GM18526 (cell line): ENCODE data around the gene ABHD2.

Experiments
- POLR2A ChIP-seq: IDR thresholded peaks from 3 replicates; pipeline ENCODE4 v1.6.1; 2011; ENCODE audit not compliant: insufficient read length; ENCODE audit errors: extremely low read depth

Gene ABHD2

DNA sequence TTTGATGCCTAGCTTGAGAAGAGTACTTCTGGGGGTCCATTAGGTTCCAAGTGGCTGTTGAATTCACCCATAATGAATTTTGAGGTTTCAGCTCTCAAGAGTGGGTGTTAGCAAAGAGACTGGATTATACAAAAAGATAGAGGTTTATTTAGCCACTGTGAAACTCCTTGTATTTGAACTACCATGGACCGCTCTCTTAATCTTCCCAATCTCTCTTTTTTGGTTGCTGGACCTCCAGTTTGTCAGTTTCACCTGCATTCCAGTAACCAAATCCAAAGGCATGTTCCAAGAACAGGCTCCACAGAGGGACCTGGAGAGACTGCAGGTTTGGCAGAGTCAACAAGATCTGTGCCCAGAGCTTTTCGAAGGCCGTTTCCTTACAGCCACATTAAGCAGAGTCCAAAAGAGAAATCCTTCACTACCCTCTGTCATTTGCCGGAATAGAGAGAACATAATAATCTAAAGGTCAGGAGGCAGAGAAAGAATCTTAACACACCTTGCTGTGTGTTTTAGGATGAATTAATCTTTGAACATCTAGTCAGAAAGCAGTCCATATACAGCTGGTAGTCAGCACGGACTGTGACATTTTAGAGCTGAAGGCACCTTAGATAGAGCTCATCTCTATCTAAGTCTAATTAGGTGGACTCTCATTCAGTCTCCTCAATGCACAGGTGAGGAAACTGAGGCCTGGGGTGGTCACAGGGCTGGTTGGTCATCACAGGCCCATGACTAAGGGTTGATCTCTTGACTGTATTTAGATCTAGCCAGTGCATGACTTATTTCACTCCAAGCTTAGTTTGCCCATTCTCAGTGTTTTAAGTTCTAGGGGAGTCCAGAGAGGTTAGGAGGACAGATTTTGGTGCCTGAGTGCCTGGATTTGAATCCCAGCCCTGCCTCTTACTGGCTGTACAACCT is 1.3 kb downstream of the ABHD2 start:
- no peak for TF ChIP-seq POLR2A

- TF ChIP-seq POLR2A: peak; percentile 25
Observed at GRCh38 chr15:89090791-89091626, 2.8 kb downstream of the ABHD2 start.

GRCh38 chr15:89091627-89092220 is 3.5 kb downstream of the ABHD2 start:
- no peak for TF ChIP-seq POLR2A

DNA sequence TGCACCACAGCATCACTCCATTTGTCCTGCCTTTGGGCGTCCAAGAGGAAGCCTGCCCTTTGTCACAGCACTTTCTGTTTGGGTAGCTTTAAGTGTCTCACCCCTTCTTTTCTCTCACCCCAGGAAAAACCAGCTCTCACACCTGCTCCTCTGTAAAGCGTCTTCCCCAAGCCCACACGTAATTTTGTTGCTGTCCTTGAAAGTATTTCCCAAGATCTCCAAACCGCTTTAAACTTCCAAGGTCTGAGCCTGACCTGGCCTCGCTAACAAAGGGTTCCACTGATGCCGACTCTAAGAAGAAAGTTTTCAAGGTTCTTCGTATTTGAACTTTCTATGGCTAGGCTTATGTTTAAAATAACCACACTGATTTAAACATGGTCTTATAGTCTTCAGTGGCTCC is 5.3 kb downstream of the ABHD2 start:
- no peak for TF ChIP-seq POLR2A

- TF ChIP-seq POLR2A: no peak
Observed at GRCh38 chr15:89095073-89095472, 6.8 kb downstream of the ABHD2 start.

GRCh38 chr15:89095556-89095955 is 7.3 kb downstream of the ABHD2 start:
- TF ChIP-seq POLR2A: no peak

GRCh38 chr15:89096664-89097063 is 8.4 kb downstream of the ABHD2 start:
- TF ChIP-seq POLR2A: no peak

DNA sequence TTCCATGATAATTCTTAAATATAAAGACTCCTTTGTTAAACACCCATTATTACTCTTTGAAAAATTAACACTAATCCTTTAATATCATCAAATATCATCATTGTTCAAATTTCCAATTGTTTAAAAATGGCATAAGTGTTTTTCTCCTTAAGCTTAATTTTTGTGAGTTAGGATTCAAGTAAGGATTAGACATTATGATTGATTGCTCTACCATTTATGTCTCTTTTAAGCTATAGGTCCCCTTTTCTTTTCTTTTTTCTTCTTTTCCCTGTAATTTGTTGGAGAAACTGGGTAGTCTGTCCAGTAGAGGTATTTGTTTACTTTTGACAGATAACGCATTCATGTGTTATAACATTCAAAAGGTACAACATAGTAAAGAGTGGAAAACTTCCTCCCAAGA is 9.1 kb downstream of the ABHD2 start:
- no peak for TF ChIP-seq POLR2A

DNA sequence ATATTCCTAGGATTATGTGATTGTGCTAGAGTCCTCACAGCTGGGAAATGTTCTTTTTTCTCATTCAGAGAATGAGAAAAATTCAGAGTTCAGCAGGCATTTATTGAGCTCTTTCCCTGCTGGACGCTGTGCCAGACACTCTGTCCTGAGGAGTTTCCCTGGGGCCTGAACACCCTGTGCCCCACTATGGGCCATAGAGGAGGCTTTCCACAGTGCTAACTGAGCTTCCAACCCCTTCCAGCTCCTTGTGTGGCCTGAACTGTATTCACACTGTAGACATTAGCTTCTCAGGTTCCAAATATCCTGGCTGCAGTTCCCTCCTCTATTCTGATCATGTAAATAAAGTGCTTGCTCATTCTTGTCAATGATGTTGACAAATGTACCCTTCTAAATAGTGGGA is 10.0 kb downstream of the ABHD2 start:
- no peak for TF ChIP-seq POLR2A

DNA sequence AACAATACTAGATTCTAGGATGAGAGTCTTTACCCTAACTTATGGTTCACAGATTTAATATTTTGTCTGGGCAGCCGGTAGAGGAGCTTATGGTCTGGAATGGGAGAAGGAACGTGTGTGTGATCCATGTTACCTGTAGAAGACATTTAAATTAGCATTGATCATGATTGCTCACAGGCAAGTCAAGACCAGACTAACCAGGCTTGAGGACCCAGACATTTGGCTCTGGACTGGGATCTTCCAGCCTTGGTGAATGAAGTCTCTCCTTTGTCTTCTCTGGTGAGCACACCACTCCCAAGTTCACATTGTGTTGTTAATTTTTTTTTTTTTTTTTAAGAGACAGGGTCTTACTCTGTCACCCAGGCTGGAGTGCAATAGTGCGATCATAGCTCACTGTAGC is 11.7 kb downstream of the ABHD2 start:
- no peak for TF ChIP-seq POLR2A

DNA sequence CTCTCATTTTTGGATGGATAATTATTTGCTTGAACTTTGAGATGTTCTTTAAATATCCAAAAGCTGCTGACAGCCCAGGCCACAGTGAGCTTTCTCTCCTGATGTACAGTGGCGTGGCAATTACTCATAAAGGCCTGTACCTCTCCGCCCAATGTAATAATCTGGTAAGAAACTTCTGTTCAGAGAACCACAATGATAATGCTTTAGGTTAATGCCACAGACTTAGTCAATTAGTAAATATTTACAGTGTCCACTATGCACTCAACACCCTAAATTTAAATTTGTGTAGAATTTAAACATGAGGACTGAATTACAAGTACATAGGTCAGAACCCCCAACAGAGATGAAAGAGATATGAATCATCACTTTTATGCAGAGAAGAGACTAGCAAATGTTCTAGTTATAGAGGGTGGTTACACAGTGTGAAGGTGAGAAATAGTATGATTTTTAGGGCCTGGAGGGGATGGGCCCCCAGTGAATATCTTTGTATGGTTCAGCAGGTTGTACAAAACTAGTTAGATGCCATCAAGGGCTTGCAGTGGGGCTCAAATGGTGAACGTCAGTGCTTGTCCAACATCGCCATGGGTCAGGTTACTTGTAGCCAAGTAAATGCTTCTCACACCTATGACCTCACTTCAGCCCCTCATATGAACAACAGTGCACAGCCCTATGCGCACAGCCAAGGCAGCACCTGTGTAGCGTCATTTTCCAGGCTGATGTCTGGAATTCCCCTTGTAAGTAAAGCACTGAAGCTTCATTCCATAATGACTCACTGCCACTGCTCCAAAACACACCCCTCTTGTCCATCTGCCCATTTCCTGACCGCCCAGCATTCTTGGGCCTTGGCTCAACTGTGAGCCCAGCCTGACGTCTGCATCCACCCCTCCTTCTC is 13.3 kb downstream of the ABHD2 start:
- no peak for TF ChIP-seq POLR2A

- TF ChIP-seq POLR2A: no peak
Observed at GRCh38 chr15:89103481-89104171, 15.4 kb downstream of the ABHD2 start.

GRCh38 chr15:89104172-89104564 is 15.9 kb downstream of the ABHD2 start:
- no peak for TF ChIP-seq POLR2A

GRCh38 chr15:89105147-89105546 is 16.9 kb downstream of the ABHD2 start:
- TF ChIP-seq POLR2A: no peak
